Trophoblast cell (in vitro differentiated cells and primary cell): Measurements from ENCODE around the gene YTHDF1.

Experiments used
- DNase-seq, 2 donors: peaks; one replicate each; pipeline ENCODE4 v3.0.0-alpha.2; 2016
- H2AFZ ChIP-seq: 2 replicates; pipeline ENCODE4 v1.6.1; 2013; ENCODE audit warnings: low read length, moderate library complexity, mild to moderate bottlenecking; ENCODE audit not compliant: insufficient read depth, poor library complexity
- H2AK5ac ChIP-seq: 2 replicates; pipeline ENCODE4 v1.6.1; 2013; ENCODE audit warnings: mild to moderate bottlenecking, low read length
- H2BK120ac ChIP-seq: 2 replicates; pipeline ENCODE4 v1.6.1; 2013; ENCODE audit warnings: low read length, mild to moderate bottlenecking, moderate library complexity; ENCODE audit not compliant: insufficient read depth, poor library complexity
- H2BK12ac ChIP-seq: 2 replicates; pipeline ENCODE4 v1.6.1; 2013; ENCODE audit warnings: mild to moderate bottlenecking, low read length, moderate library complexity
- H2BK5ac ChIP-seq: 2 replicates; pipeline ENCODE4 v1.6.1; 2013; ENCODE audit warnings: low read length, low read depth, moderate library complexity, mild to moderate bottlenecking; ENCODE audit not compliant: poor library complexity
- H3K14ac ChIP-seq: 2 replicates; pipeline ENCODE4 v1.6.1; 2013; ENCODE audit warnings: mild to moderate bottlenecking, low read length
- H3K18ac ChIP-seq: 2 replicates; pipeline ENCODE4 v1.6.1; 2013; ENCODE audit warnings: mild to moderate bottlenecking, low read length
- H3K23ac ChIP-seq: 2 replicates; pipeline ENCODE4 v1.6.1; 2013; ENCODE audit warnings: low read length
- H3K27ac ChIP-seq: 2 replicates; pipeline ENCODE4 v1.5.1; 2013; ENCODE audit warnings: low read depth, mild to moderate bottlenecking, inconsistent platforms, low read length, moderate library complexity
- H3K27me3 ChIP-seq: 2 replicates; pipeline ENCODE4 v1.6.1; 2013; ENCODE audit warnings: inconsistent platforms, mild to moderate bottlenecking, low read length, moderate library complexity; ENCODE audit not compliant: insufficient read depth
- H3K36me3 ChIP-seq, 2 experiments: 1 replicate in 1 of 2; 2 replicates in 1 of 2; pipeline ENCODE4 v1.6.1; 2013; ENCODE audit warnings: low read length in 2 of 2, mild to moderate bottlenecking in 2 of 2, moderate library complexity in 1 of 2; ENCODE audit not compliant: insufficient read depth in 2 of 2, control insufficient read depth in 1 of 2
- H3K4ac ChIP-seq: 2 replicates; pipeline ENCODE4 v1.6.1; 2013; ENCODE audit warnings: low read depth, mild to moderate bottlenecking, low read length, moderate library complexity
- H3K4me1 ChIP-seq, 2 experiments: 1 replicate in 1 of 2; 2 replicates in 1 of 2; pipeline ENCODE4 v1.6.1; 2013; ENCODE audit warnings: low read length in 2 of 2, mild to moderate bottlenecking in 2 of 2, moderate library complexity in 1 of 2; ENCODE audit not compliant: insufficient read depth in 2 of 2, control insufficient read depth in 1 of 2
- H3K4me2 ChIP-seq: 2 replicates; pipeline ENCODE4 v1.6.1; 2013; ENCODE audit warnings: inconsistent platforms, mild to moderate bottlenecking, low read length, moderate library complexity
- H3K4me3 ChIP-seq: 2 replicates; pipeline ENCODE4 v1.5.1; 2013; ENCODE audit warnings: mild to moderate bottlenecking, low read depth, low read length, inconsistent platforms
- H3K79me1 ChIP-seq: one replicate; pipeline ENCODE4 v1.6.1; 2013; ENCODE audit warnings: low read length
- H3K79me2 ChIP-seq: 2 replicates; pipeline ENCODE4 v1.6.1; 2013; ENCODE audit warnings: low read length, mild to moderate bottlenecking; ENCODE audit not compliant: control insufficient read depth, insufficient read depth, poor library complexity
- H3K9ac ChIP-seq: 2 replicates; pipeline ENCODE4 v1.6.1; 2013; ENCODE audit warnings: mild to moderate bottlenecking, low read length
- H3K9me3 ChIP-seq: 2 replicates; pipeline ENCODE4 v1.6.1; 2013; ENCODE audit warnings: low read depth, mild to moderate bottlenecking, control low read depth, inconsistent platforms, low read length; ENCODE audit not compliant: insufficient read depth
- H4K12ac ChIP-seq: 2 replicates; pipeline ENCODE4 v1.6.1; 2013; ENCODE audit warnings: low read depth, mild to moderate bottlenecking, low read length, moderate library complexity
- H4K8ac ChIP-seq: 2 replicates; pipeline ENCODE4 v1.6.1; 2013; ENCODE audit warnings: low read depth, mild to moderate bottlenecking, low read length, moderate library complexity
- H4K91ac ChIP-seq: one replicate; pipeline ENCODE4 v1.6.1; 2013; ENCODE audit warnings: low read depth, mild to moderate bottlenecking, low read length, moderate library complexity
- WGBS: extraction: QIAGEN DNeasy Blood & Tissue Kit; methylation state at CpG from one replicate; pipeline ENCODE4 v1.1.7; 2013; ENCODE audit warnings: missing lambda C conversion rate; ENCODE audit not compliant: insufficient read length, insufficient coverage; ENCODE audit errors: extremely low coverage; 5-methylcytosine and 5-hydroxymethylcytosine counted together

The YTHDF1 gene

GRCh38 chr20:63186084-63186483 lies 29.8 kb downstream of the YTHDF1 start:
- H3K27ac ChIP-seq = no peak overlapping the region
- no peak overlapping the region for H3K4me2 ChIP-seq
- no peak overlapping the region for H3K18ac ChIP-seq
- H2BK12ac ChIP-seq = no peak overlapping the region
- no peaks in the 10 kb centered on the region for H3K27me3 ChIP-seq
- H3K14ac ChIP-seq = no peak overlapping the region
- H3K4me1 ChIP-seq = no peaks in the 10 kb centered on the region
- peak overlapping the region; percentile 20 for H3K4me3 ChIP-seq
- no peak for DNase-seq
- peaks cover 17% of the 10 kb centered on the region for H3K9me3 ChIP-seq
- H3K4ac ChIP-seq = no peak overlapping the region
- H4K12ac ChIP-seq = no peak overlapping the region
- no peaks in the 10 kb centered on the region for H3K36me3 ChIP-seq
- H3K23ac ChIP-seq = no peak overlapping the region
- H2AK5ac ChIP-seq = no peak overlapping the region
- H4K91ac ChIP-seq = no peak overlapping the region
- no CpG with 5 or more reads among the region's 8 CpGs for WGBS
- no peak overlapping the region for H2BK120ac ChIP-seq
- H2BK5ac ChIP-seq = no peak overlapping the region
- H2AFZ ChIP-seq = no peak overlapping the region
- H3K9ac ChIP-seq = no peak overlapping the region
- no peaks in the 10 kb centered on the region for H3K79me2 ChIP-seq
- H4K8ac ChIP-seq = no peak overlapping the region
- H3K79me1 ChIP-seq = no peaks in the 10 kb centered on the region

GRCh38 chr20:63185215-63185796 lies 30.6 kb downstream of the YTHDF1 start:
- no peak overlapping the region for H3K4me2 ChIP-seq
- no peak overlapping the region for H2BK120ac ChIP-seq
- no peak overlapping the region for H4K12ac ChIP-seq
- no peak overlapping the region for H3K23ac ChIP-seq
- no peak overlapping the region for H2BK5ac ChIP-seq
- no peak overlapping the region for H4K8ac ChIP-seq
- DNase-seq = no peak
- H3K36me3 ChIP-seq = no peaks in the 10 kb centered on the region
- no peaks in the 10 kb centered on the region for H3K79me2 ChIP-seq
- no peaks in the 10 kb centered on the region for H3K27me3 ChIP-seq
- WGBS = no CpG with 5 or more reads among the region's 21 CpGs
- no peaks in the 10 kb centered on the region for H3K79me1 ChIP-seq
- H2BK12ac ChIP-seq = no peak overlapping the region
- H3K4me1 ChIP-seq = no peaks in the 10 kb centered on the region
- H4K91ac ChIP-seq = no peak overlapping the region
- no peak overlapping the region for H3K9ac ChIP-seq
- no peak overlapping the region for H3K4me3 ChIP-seq
- H3K14ac ChIP-seq = no peak overlapping the region
- H2AK5ac ChIP-seq = no peak overlapping the region
- H3K27ac ChIP-seq = no peak overlapping the region
- no peak overlapping the region for H3K18ac ChIP-seq
- H2AFZ ChIP-seq = no peak overlapping the region
- H3K4ac ChIP-seq = no peak overlapping the region
- H3K9me3 ChIP-seq = peaks cover 17% of the 10 kb centered on the region

DNA sequence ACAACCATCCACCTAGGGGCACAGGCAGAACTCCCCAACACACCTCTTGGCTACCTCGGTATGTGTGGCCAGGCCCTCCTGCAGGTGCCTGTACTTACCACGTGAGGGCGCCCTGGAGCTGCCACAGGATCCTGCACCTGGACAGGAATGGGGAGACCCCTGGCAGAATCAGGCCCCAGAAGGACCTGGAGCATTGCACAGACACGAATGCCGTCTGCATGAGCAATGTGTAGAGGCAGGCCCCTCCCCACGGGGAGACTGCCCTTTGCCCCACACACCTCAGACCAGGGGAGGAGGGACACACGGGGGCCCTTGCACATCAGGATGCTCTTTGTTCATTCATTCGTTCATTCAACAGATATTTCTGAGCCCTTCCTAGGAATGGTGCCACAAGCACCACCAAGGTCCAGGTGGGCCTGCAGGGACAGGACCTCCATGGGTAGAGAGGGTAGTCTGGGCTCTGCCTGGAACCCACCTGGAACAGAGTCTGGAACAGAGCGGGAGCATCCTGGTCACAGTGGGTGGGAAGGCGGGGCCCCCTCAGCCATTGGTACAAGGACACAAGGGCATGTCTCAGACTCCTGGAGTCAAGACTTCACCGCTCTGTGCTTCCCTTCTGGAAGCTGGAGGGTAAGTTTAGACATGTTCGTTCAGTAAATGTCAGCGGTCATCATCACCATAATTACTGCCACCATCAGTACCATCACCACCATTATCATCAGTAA lies 32.3 kb downstream of the YTHDF1 start:
- no peak overlapping the region for H3K4me3 ChIP-seq
- H3K18ac ChIP-seq = no peak overlapping the region
- H3K4me2 ChIP-seq = no peak overlapping the region
- peak; percentile 20 to 58 for DNase-seq
- no CpG with 5 or more reads among the region's 13 CpGs for WGBS
- H3K79me1 ChIP-seq = no peaks in the 10 kb centered on the region
- H3K4ac ChIP-seq = no peak overlapping the region
- no peaks in the 10 kb centered on the region for H3K79me2 ChIP-seq
- H2BK120ac ChIP-seq = no peak overlapping the region
- H3K9me3 ChIP-seq = peaks cover 17% of the 10 kb centered on the region
- no peak overlapping the region for H2AFZ ChIP-seq
- no peak overlapping the region for H2BK5ac ChIP-seq
- no peak overlapping the region for H4K12ac ChIP-seq
- H3K9ac ChIP-seq = no peak overlapping the region
- no peak overlapping the region for H2BK12ac ChIP-seq
- peaks cover 4 to 5% of the 10 kb centered on the region in 2 experiments for H3K4me1 ChIP-seq
- no peaks in the 10 kb centered on the region for H3K36me3 ChIP-seq
- H3K14ac ChIP-seq = no peak overlapping the region
- no peak overlapping the region for H4K91ac ChIP-seq
- H3K27ac ChIP-seq = no peak overlapping the region
- no peak overlapping the region for H4K8ac ChIP-seq
- no peak overlapping the region for H2AK5ac ChIP-seq
- peaks cover 13% of the 10 kb centered on the region for H3K27me3 ChIP-seq
- H3K23ac ChIP-seq = no peak overlapping the region

DNA sequence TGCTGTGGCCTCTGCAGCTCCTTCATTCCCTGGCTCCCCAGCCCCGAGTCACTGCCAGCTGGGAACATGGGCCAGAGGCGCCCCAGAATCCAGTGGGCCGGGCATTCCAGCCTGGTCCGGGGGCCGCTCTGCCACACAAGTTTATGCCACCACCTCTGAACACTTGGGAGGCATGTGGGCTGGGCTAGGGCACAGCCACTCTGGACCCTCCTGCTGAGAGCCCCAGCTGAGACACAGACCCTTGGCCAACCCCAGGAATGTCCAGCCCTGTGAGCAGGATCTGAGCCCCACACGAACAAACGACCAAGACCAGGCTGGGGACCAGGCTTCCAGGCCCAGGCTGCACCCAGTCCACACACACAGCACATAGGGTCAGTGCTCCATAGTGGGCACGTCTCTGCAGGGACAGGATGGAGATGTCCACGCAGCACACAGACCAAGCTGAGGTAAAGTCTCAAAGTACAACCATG lies 33.0 kb downstream of the YTHDF1 start:
- H2AFZ ChIP-seq = no peak overlapping the region
- peaks cover 17% of the 10 kb centered on the region for H3K9me3 ChIP-seq
- no peak overlapping the region for H4K8ac ChIP-seq
- no peak overlapping the region for H3K14ac ChIP-seq
- H3K4ac ChIP-seq = no peak overlapping the region
- H3K4me3 ChIP-seq = no peak overlapping the region
- no peak overlapping the region for H4K91ac ChIP-seq
- H3K9ac ChIP-seq = no peak overlapping the region
- H3K27me3 ChIP-seq = peaks cover 18% of the 10 kb centered on the region
- no peaks in the 10 kb centered on the region for H3K79me2 ChIP-seq
- no peak overlapping the region for H2AK5ac ChIP-seq
- H3K4me2 ChIP-seq = no peak overlapping the region
- no peak overlapping the region for H2BK5ac ChIP-seq
- H2BK120ac ChIP-seq = no peak overlapping the region
- no peaks in the 10 kb centered on the region for H3K79me1 ChIP-seq
- H3K36me3 ChIP-seq = no peaks in the 10 kb centered on the region
- no peak overlapping the region for H2BK12ac ChIP-seq
- no peak overlapping the region for H3K27ac ChIP-seq
- no peak for DNase-seq
- H3K23ac ChIP-seq = no peak overlapping the region
- H4K12ac ChIP-seq = no peak overlapping the region
- H3K18ac ChIP-seq = no peak overlapping the region
- peaks cover 5 to 8% of the 10 kb centered on the region in 2 experiments for H3K4me1 ChIP-seq
- WGBS = no CpG with 5 or more reads among the region's 9 CpGs
